ENCODE data around the gene CYTH4.

GRCh38 chr22:37289156-37289735 is 6.9 kb downstream of the CYTH4 start:
- no peak for TF ChIP-seq CTCF (IDR thresholded peaks at IDR 0.05)
- TF ChIP-seq POLR2A (IDR thresholded peaks at IDR 0.05): no peak
